Transverse colon (tissue), 4 donors: ENCODE results near the gene VPS4B. TPM values are rescaled to one million over a fixed set of nuclear protein-coding genes. Genes with fewer than 3 reads are reported as not detected.

Source experiments
- DNase-seq: peaks from one replicate; pipeline ENCODE4 v3.0.0-alpha.2; 2019
- H3K27ac ChIP-seq, 4 donors: fragments of 200-600 bp; sonication (generic); 2 replicates each; pipeline ENCODE4 v1.5.1; 2016 to 2018; ENCODE audit warnings: inconsistent platforms in 4 of 4
- H3K27me3 ChIP-seq: fragments of 200-600 bp; sonication (generic); 2 replicates; pipeline ENCODE4 v1.5.1; 2017; ENCODE audit warnings: inconsistent platforms
- H3K36me3 ChIP-seq, 4 donors: fragments of 200-600 bp; sonication (generic); 2 replicates each; pipeline ENCODE4 v1.5.1; 2017 to 2019; ENCODE audit warnings: inconsistent platforms in 4 of 4
- H3K4me1 ChIP-seq, 4 donors: fragments of 200-600 bp; sonication (generic); 2 replicates each; pipeline ENCODE4 v1.5.1; 2017 to 2020; ENCODE audit warnings: inconsistent platforms in 4 of 4
- H3K4me3 ChIP-seq, 4 donors: fragments of 200-600 bp; sonication (generic); 1 replicate in 1 of 4; 2 replicates in 3 of 4; pipeline versions ENCODE4 v1.5.1 to v1.6.1; 2017 to 2019; ENCODE audit warnings: inconsistent platforms in 4 of 4
- H3K9me3 ChIP-seq, 2 donors: fragments of 200-600 bp; sonication (generic); 2 replicates each; pipeline ENCODE4 v1.5.1; 2017 to 2019; ENCODE audit warnings: inconsistent platforms in 2 of 2
- EP300 ChIP-seq: sonication (generic); formaldehyde crosslinking; IDR thresholded peaks from one replicate; pipeline ENCODE4 v1.6.1; 2017; ENCODE audit warnings: antibody characterized with exemption, low read depth
- POLR2A ChIP-seq: fragments of 450-650 bp; IDR thresholded peaks from one replicate; pipeline ENCODE4 v1.6.1; 2016; ENCODE audit warnings: antibody characterized with exemption, mild to moderate bottlenecking, moderate library complexity
- POLR2AphosphoS5 ChIP-seq, 3 donors: sonication (generic); formaldehyde crosslinking; IDR thresholded peaks; one replicate each; pipeline ENCODE4 v1.6.1; 2016; ENCODE audit warnings: antibody characterized with exemption in 3 of 3
- WGBS, 2 donors: methylation state at CpG; one replicate each; pipeline ENCODE4 v1.1.5; 2018; ENCODE audit warnings: low coverage in 1 of 2; 5-methylcytosine and 5-hydroxymethylcytosine counted together
- in situ Hi-C, 4 donors: fragments of 200-750 bp; cut with MboI; loops; one replicate each; pipeline versions ENCODE4 v1.15.0 to v1.15.1; 2017; ENCODE audit warnings: low sequenced_read_pairs in 3 of 4, low pct_ligation_motif_present in 1 of 4, low pct_unique_long_range_greater_than_20kb in 1 of 4
- intact Hi-C: fragments of 100-400 bp; cut with DNase I; formaldehyde crosslinking; loops from one replicate; pipeline ENCODE4 v1.15.1; 2023; ENCODE audit warnings: low total_unique reads
- total RNA-seq, 4 donors: library from RNA; depleted of rRNA; stranded (reverse); fragments of >200 nt; gene quantifications; one replicate each; pipeline ENCODE4 v1.1.0, GENCODE V29; 2016
- TF ChIP-seq, protein P1 (sequence below), 5 experiments: fragments of 200-600 bp in 3 of 5; fragments of 450-650 bp in 2 of 5; sonication (generic) in 3 of 5; IDR thresholded peaks; 1 replicate in 2 of 5; 2 replicates in 3 of 5; pipeline ENCODE4 v1.5.1; 2016 to 2017; ENCODE audit warnings: antibody characterized with exemption in 5 of 5, inconsistent platforms in 3 of 5, mild to moderate bottlenecking in 2 of 5, moderate library complexity in 1 of 5

The VPS4B gene
- total RNA-seq, 4 donors from 2014 or later, result 40.4 to 122 (median 63.3) TPM

- no peaks in the 10 kb centered on the region for H3K9me3 ChIP-seq
- H3K4me3 ChIP-seq, result no peak overlapping the region
- 20 to 47% methylated on average over 1 of the region's 1 CpG for WGBS, 2 donors
- H3K4me1 ChIP-seq, result peaks cover 3 to 18% (median 5%) of the 10 kb centered on the region in 4 donors
- no peak overlapping the region for H3K27ac ChIP-seq
- no peaks in the 10 kb centered on the region for H3K36me3 ChIP-seq
- intact Hi-C loops (loop anchor here (10.0 kb wide), 1 partner anchor 425 kb away; no protein-coding TSS in a partner anchor), in situ Hi-C loops (loop anchor here (25.0 kb wide), 4 partner anchors 103 to 728 kb away; partner anchors contain the start of gene PHLPP1 (in 1 of the 4))
- DNase-seq, result no peak
- TF ChIP-seq POLR2A (no peak), EP300 (no peak), POLR2AphosphoS5 (IDR thresholded peaks at IDR 0.05) (no peak)
- TF ChIP-seq, protein P1, sequence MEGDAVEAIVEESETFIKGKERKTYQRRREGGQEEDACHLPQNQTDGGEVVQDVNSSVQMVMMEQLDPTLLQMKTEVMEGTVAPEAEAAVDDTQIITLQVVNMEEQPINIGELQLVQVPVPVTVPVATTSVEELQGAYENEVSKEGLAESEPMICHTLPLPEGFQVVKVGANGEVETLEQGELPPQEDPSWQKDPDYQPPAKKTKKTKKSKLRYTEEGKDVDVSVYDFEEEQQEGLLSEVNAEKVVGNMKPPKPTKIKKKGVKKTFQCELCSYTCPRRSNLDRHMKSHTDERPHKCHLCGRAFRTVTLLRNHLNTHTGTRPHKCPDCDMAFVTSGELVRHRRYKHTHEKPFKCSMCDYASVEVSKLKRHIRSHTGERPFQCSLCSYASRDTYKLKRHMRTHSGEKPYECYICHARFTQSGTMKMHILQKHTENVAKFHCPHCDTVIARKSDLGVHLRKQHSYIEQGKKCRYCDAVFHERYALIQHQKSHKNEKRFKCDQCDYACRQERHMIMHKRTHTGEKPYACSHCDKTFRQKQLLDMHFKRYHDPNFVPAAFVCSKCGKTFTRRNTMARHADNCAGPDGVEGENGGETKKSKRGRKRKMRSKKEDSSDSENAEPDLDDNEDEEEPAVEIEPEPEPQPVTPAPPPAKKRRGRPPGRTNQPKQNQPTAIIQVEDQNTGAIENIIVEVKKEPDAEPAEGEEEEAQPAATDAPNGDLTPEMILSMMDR (IDR thresholded peaks at IDR 0.05), result no peak
- no peaks in the 10 kb centered on the region for H3K27me3 ChIP-seq
Observed at GRCh38 chr18:63440219-63440618, 17.9 kb upstream of the VPS4B start.

- Histone ChIP-seq H3K4me3 (no peak overlapping the region), H3K27ac (no peak overlapping the region), H3K9me3 (no peaks in the 10 kb centered on the region), H3K4me1 (peaks cover 0 to 9% (median 4%) of the 10 kb centered on the region in 4 donors), H3K27me3 (no peaks in the 10 kb centered on the region), H3K36me3 (no peaks in the 10 kb centered on the region)
- WGBS, 2 donors, result 4 to 8% methylated on average over 5 to 6 of the region's 6 CpGs
- intact Hi-C loops (no loop called here), in situ Hi-C loops (loop anchor here (5.0 to 25.0 kb wide), 8 partner anchors 95 to 727 kb away; partner anchors contain the start of gene PHLPP1 (in 1 of the 4))
- TF ChIP-seq, protein P1 (IDR thresholded peaks at IDR 0.05), result peak; percentile 74 to 83 (median 79)
- no peak for TF ChIP-seq EP300
- DNase-seq, result peak; percentile 52
Observed at GRCh38 chr18:63439334-63439733, 17.1 kb upstream of the VPS4B start.

GRCh38 chr18:63438181-63438580, 15.9 kb upstream of the VPS4B start:
- DNase-seq, result no peak
- no peaks in the 10 kb centered on the region for H3K36me3 ChIP-seq
- intact Hi-C loops (no loop called here), in situ Hi-C loops (loop anchor here (5.0 to 25.0 kb wide), 8 partner anchors 93 to 726 kb away; partner anchors contain the start of gene PHLPP1 (in 1 of the 4))
- TF ChIP-seq POLR2A, result no peak
- TF ChIP-seq POLR2AphosphoS5 (IDR thresholded peaks at IDR 0.05), result no peak
- no peak for TF ChIP-seq EP300
- TF ChIP-seq, protein P1 (IDR thresholded peaks at IDR 0.05), result no peak
- no peak overlapping the region for H3K27ac ChIP-seq
- H3K27me3 ChIP-seq, result no peaks in the 10 kb centered on the region
- peaks cover 0 to 7% (median 4%) of the 10 kb centered on the region in 4 donors for H3K4me1 ChIP-seq
- H3K9me3 ChIP-seq, result no peaks in the 10 kb centered on the region
- 79 to 88% methylated on average over 2 of the region's 2 CpGs for WGBS, 2 donors
- no peak overlapping the region for H3K4me3 ChIP-seq

GRCh38 chr18:63433334-63433866, 11.1 kb upstream of the VPS4B start:
- intact Hi-C loops, result no loop called here

More at GRCh38 chr18:63433334-63433866, 11.1 kb upstream of the VPS4B start:
- TF ChIP-seq EP300 (no peak), POLR2AphosphoS5 (IDR thresholded peaks at IDR 0.05) (no peak), POLR2A (no peak)
- TF ChIP-seq, protein P1 (IDR thresholded peaks at IDR 0.05), result no peak
- no peak for DNase-seq
- no peaks in the 10 kb centered on the region for H3K4me1 ChIP-seq
- H3K27me3 ChIP-seq, result no peaks in the 10 kb centered on the region
- H3K27ac ChIP-seq, result no peak overlapping the region
- no peaks in the 10 kb centered on the region for H3K9me3 ChIP-seq
- WGBS, 2 donors, result 54 to 64% methylated on average over 4 of the region's 4 CpGs
- no peaks in the 10 kb centered on the region for H3K36me3 ChIP-seq
- no peak overlapping the region for H3K4me3 ChIP-seq
- in situ Hi-C loops, result loop anchor here (5.0 to 25.0 kb wide), 8 partner anchors 89 to 721 kb away; partner anchors contain the start of gene PHLPP1 (in 1 of the 4)
